Panc1 (cell line): ENCODE results near the gene CELF1.

Experiments
- CTCF ChIP-seq: fragments of 450-650 bp; IDR thresholded peaks from 2 replicates; pipeline ENCODE4 v1.5.1; 2017; ENCODE audit warnings: mild to moderate bottlenecking
- POLR2AphosphoS5 ChIP-seq: IDR thresholded peaks from 2 replicates; pipeline ENCODE4 v1.6.1; 2012; ENCODE audit warnings: mild to moderate bottlenecking, low read depth, low read length, moderate library complexity
- TF ChIP-seq, protein P1 (sequence below), 2 experiments: IDR thresholded peaks; 2 replicates each; pipeline ENCODE4 v1.6.1; 2011 to 2012; ENCODE audit warnings: low read depth in 2 of 2, control low read depth in 1 of 2, low read length in 1 of 2, mild to moderate bottlenecking in 1 of 2, moderate library complexity in 1 of 2; ENCODE audit not compliant: insufficient read depth in 1 of 2

DNA sequence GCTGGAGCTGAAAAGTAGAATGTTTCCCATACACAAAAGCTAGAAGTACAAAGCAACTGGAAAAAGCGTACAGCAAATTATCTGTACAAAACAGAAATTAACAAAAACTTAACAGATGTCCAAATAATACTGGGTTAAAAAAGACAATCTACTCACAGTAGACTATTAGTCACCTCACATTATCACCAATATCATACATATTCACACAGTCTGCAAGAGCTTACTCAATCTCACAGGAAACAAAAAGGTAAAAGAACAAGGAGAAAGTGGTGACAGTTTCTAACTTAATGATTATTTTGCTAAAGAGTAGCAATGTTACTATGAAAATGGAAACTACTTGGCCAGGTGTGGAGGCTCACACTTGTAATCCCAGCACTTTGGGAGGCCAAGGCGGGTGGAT, 11.9 kb downstream of the CELF1 start:
- no peak for TF ChIP-seq CTCF
- TF ChIP-seq, protein P1, sequence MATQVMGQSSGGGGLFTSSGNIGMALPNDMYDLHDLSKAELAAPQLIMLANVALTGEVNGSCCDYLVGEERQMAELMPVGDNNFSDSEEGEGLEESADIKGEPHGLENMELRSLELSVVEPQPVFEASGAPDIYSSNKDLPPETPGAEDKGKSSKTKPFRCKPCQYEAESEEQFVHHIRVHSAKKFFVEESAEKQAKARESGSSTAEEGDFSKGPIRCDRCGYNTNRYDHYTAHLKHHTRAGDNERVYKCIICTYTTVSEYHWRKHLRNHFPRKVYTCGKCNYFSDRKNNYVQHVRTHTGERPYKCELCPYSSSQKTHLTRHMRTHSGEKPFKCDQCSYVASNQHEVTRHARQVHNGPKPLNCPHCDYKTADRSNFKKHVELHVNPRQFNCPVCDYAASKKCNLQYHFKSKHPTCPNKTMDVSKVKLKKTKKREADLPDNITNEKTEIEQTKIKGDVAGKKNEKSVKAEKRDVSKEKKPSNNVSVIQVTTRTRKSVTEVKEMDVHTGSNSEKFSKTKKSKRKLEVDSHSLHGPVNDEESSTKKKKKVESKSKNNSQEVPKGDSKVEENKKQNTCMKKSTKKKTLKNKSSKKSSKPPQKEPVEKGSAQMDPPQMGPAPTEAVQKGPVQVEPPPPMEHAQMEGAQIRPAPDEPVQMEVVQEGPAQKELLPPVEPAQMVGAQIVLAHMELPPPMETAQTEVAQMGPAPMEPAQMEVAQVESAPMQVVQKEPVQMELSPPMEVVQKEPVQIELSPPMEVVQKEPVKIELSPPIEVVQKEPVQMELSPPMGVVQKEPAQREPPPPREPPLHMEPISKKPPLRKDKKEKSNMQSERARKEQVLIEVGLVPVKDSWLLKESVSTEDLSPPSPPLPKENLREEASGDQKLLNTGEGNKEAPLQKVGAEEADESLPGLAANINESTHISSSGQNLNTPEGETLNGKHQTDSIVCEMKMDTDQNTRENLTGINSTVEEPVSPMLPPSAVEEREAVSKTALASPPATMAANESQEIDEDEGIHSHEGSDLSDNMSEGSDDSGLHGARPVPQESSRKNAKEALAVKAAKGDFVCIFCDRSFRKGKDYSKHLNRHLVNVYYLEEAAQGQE (IDR thresholded peaks at IDR 0.05; ENCODE audit: insufficient read depth in 1 of 2, low read depth in 2 of 2, low read length in 1 of 2) = no peak
- no peak for TF ChIP-seq POLR2AphosphoS5
